SK-N-SH treated with all-trans-retinoic acid at 6 μM for 48 hours (cell line): ENCODE measurements around the gene PCA3.

ENCODE experiments used
- ATAC-seq: fragments of 200-7000 bp; cut with Tn5 transposase; 3 replicates; pipeline ENCODE4 v1.9.1; 2020; ENCODE audit warnings: mild to moderate bottlenecking, moderate library complexity
- BACH2 ChIP-seq: fragments of 250-450 bp; sonication (Bioruptor Pico); IDR thresholded peaks from 2 replicates; pipeline ENCODE4 v1.9.0; 2021; ENCODE audit warnings: mild to moderate bottlenecking, borderline replicate concordance
- CREB5 ChIP-seq: fragments of 250-450 bp; sonication (Bioruptor Pico); IDR thresholded peaks from 2 replicates; pipeline ENCODE4 v1.5.1; 2020; ENCODE audit warnings: low read depth, mild to moderate bottlenecking, moderate library complexity
- CSDC2 ChIP-seq: fragments of 250-450 bp; sonication (Bioruptor Pico); IDR thresholded peaks from 2 replicates; pipeline ENCODE4 v1.5.0; 2020; ENCODE audit warnings: mild to moderate bottlenecking, moderate library complexity
- CSRNP3 ChIP-seq: fragments of 250-450 bp; sonication (Bioruptor Pico); IDR thresholded peaks from 2 replicates; pipeline ENCODE4 v1.5.1; 2021; ENCODE audit warnings: mild to moderate bottlenecking, moderate library complexity
- ESRRG ChIP-seq: fragments of 250-450 bp; sonication (Bioruptor Pico); IDR thresholded peaks from 2 replicates; pipeline ENCODE4 v1.6.1; 2021; ENCODE audit warnings: mild to moderate bottlenecking
- GLIS3 ChIP-seq: fragments of 250-450 bp; sonication (Bioruptor Pico); IDR thresholded peaks from 2 replicates; pipeline ENCODE4 v1.5.0; 2020; ENCODE audit warnings: mild to moderate bottlenecking, moderate library complexity
- ISL1 ChIP-seq: fragments of 250-450 bp; sonication (Bioruptor Pico); IDR thresholded peaks from 2 replicates; pipeline ENCODE4 v2.1.2; 2022; ENCODE audit warnings: mild to moderate bottlenecking, moderate library complexity
- OSR1 ChIP-seq: fragments of 250-450 bp; sonication (Bioruptor Pico); IDR thresholded peaks from 2 replicates; pipeline ENCODE4 v1.8.0; 2022; ENCODE audit warnings: moderate library complexity, mild to moderate bottlenecking, inconsistent platforms
- PATZ1 ChIP-seq: fragments of 250-450 bp; sonication (Bioruptor Pico); IDR thresholded peaks from 2 replicates; pipeline ENCODE4 v1.8.0; 2020; ENCODE audit warnings: mild to moderate bottlenecking, moderate library complexity, borderline replicate concordance
- POU6F1 ChIP-seq: fragments of 250-450 bp; sonication (Bioruptor Pico); IDR thresholded peaks from 2 replicates; pipeline ENCODE4 v1.8.0; 2021; ENCODE audit warnings: low read depth, mild to moderate bottlenecking, moderate library complexity, borderline replicate concordance
- PPARA ChIP-seq: fragments of 250-450 bp; sonication (Bioruptor Pico); IDR thresholded peaks from 2 replicates; pipeline ENCODE4 v1.5.0; 2020; ENCODE audit warnings: mild to moderate bottlenecking, borderline replicate concordance
- RARB ChIP-seq: fragments of 250-450 bp; sonication (Bioruptor Pico); IDR thresholded peaks from 2 replicates; pipeline ENCODE4 v1.8.0; 2021; ENCODE audit warnings: mild to moderate bottlenecking, moderate library complexity
- SNAI2 ChIP-seq: fragments of 250-450 bp; sonication (Bioruptor Pico); IDR thresholded peaks from 2 replicates; pipeline ENCODE4 v1.5.0; 2020; ENCODE audit warnings: mild to moderate bottlenecking, moderate library complexity
- TCF4 ChIP-seq: fragments of 250-450 bp; sonication (Bioruptor Pico); IDR thresholded peaks from 2 replicates; pipeline ENCODE4 v1.8.0; 2021; ENCODE audit warnings: mild to moderate bottlenecking, moderate library complexity, borderline replicate concordance
- TOX ChIP-seq: fragments of 250-450 bp; sonication (Bioruptor Pico); IDR thresholded peaks from 2 replicates; pipeline ENCODE4 v1.8.0; 2021; ENCODE audit warnings: mild to moderate bottlenecking, moderate library complexity, borderline replicate concordance
- TSHZ2 ChIP-seq: fragments of 250-450 bp; sonication (Bioruptor Pico); IDR thresholded peaks from 2 replicates; pipeline ENCODE4 v1.5.0; 2020; ENCODE audit warnings: mild to moderate bottlenecking, moderate library complexity
- ZC3H10 ChIP-seq: fragments of 250-450 bp; sonication (Bioruptor Pico); IDR thresholded peaks from 2 replicates; pipeline ENCODE4 v1.5.1; 2021; ENCODE audit warnings: mild to moderate bottlenecking, moderate library complexity
- ZFP3 ChIP-seq: fragments of 250-450 bp; sonication (Bioruptor Pico); IDR thresholded peaks from 2 replicates; pipeline ENCODE4 v1.5.0; 2020; ENCODE audit warnings: mild to moderate bottlenecking, moderate library complexity
- ZFP30 ChIP-seq: fragments of 450-650 bp; formaldehyde crosslinking; IDR thresholded peaks from 2 replicates; pipeline ENCODE4 v1.5.0; 2022; ENCODE audit warnings: mild to moderate bottlenecking, moderate library complexity
- ZNF565 ChIP-seq: fragments of 450-650 bp; formaldehyde crosslinking; conservative IDR thresholded peaks from 2 replicates; pipeline ENCODE4 v1.5.0; 2020; ENCODE audit warnings: low read depth, mild to moderate bottlenecking, moderate library complexity
- ZNF8 ChIP-seq: fragments of 450-650 bp; formaldehyde crosslinking; IDR thresholded peaks from 2 replicates; pipeline ENCODE4 v1.5.0; 2020; ENCODE audit warnings: mild to moderate bottlenecking, moderate library complexity

PCA3 gene

DNA sequence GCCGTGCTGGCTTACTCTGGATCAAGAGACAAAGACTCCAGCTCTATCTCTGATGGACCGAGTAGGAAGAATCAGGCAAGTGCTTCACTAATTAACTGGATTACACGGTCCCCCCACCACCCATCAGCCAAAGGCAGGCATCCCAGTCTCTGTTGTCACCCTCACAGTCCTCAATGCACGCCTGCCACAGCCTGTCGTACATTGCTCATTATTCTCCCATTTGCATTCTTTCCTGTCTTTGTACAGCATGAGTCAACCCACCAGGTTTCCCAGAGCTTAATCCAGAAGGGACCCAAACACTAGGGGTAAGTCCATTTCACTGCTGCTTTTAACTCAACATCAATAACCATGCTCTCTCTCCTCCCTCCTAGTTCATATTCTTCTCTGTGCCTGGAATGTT is 44.4 kb downstream of the PCA3 start:
- ATAC-seq = no peak
- no peak for TF ChIP-seq CSRNP3 (CRISPR knock-in tag)

- TF ChIP-seq CSRNP3 (CRISPR knock-in tag) (no peak), TSHZ2 (CRISPR knock-in tag) (no peak), RARB (CRISPR knock-in tag) (no peak), ZFP30 (CRISPR knock-in tag) (no peak), OSR1 (CRISPR knock-in tag) (no peak), CREB5 (no peak), CSDC2 (CRISPR knock-in tag) (no peak), ZNF565 (CRISPR knock-in tag) (no peak), TOX (no peak), SNAI2 (CRISPR knock-in tag) (no peak), ZFP3 (no peak), PATZ1 (CRISPR knock-in tag) (no peak), ZC3H10 (CRISPR knock-in tag) (no peak), POU6F1 (CRISPR knock-in tag) (no peak), TCF4 (CRISPR knock-in tag) (no peak), ISL1 (CRISPR knock-in tag) (no peak), BACH2 (CRISPR knock-in tag) (no peak)
- peak; percentile 96 for ATAC-seq
Measured at GRCh38 chr9:76810377-76810957, 46.2 kb downstream of the PCA3 start.

DNA sequence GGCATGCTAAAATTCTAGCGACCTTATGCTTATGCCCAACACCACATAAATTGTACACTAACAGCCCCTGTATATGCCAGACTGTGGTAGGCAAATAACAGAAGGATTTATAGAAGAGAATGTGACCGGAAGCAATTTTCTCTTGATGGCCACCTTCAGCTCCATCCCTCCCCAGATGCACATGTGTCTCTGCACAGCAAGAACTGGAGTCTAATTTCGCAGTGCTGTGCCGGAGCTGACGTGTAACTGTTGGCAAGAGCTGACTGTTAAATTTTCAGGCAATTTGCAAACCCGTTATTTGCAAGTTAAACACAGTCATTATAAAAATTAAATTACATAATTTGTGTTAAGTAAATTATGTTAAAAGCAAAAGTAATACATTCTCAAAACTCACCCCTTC is 48.4 kb downstream of the PCA3 start:
- no peak for ATAC-seq
- TF ChIP-seq PPARA (CRISPR knock-in tag) (no peak), ESRRG (CRISPR knock-in tag) (no peak), RARB (CRISPR knock-in tag) (no peak), SNAI2 (CRISPR knock-in tag) (no peak), GLIS3 (CRISPR knock-in tag) (no peak), OSR1 (CRISPR knock-in tag) (no peak), POU6F1 (CRISPR knock-in tag) (no peak), TCF4 (CRISPR knock-in tag) (no peak), ZNF8 (CRISPR knock-in tag) (no peak), ZFP30 (CRISPR knock-in tag) (no peak), TSHZ2 (CRISPR knock-in tag) (no peak), ZNF565 (CRISPR knock-in tag) (no peak), ISL1 (CRISPR knock-in tag) (no peak)
